Testis (tissue), 2 donors: ENCODE measurements around the gene ZBTB20.

Source experiments
- POLR2A ChIP-seq: fragments of 450-650 bp; IDR thresholded peaks from one replicate; pipeline ENCODE4 v1.6.1; 2017; ENCODE audit warnings: antibody characterized with exemption, mild to moderate bottlenecking, moderate library complexity
- TF ChIP-seq, protein P1 (sequence below), 3 experiments: fragments of 450-650 bp in 2 of 3; fragments of 200-600 bp in 1 of 3; sonication (generic) in 1 of 3; IDR thresholded peaks; one replicate each; pipeline ENCODE4 v1.5.1; 2016 to 2019; ENCODE audit warnings: antibody characterized with exemption in 3 of 3, mild to moderate bottlenecking in 2 of 3, moderate library complexity in 1 of 3

DNA sequence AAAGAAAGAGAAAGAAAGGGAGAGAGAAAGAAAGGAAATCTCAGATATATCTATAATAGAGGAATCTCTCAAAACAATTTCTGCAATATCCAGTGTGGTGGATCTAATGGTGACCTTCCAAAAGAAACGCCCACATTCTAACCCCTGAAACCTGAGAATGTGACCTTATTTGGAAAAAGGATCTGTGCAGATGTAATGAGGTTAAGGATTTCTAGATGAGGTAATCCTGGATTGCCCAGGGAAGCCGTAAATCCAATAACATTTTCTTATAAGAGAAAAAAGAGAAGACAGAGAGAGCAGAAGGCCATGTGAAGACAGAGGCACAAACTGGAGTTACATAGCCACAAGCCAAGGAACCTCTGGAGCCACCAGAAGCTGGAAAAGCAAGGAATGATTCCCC, 307.6 kb downstream of the ZBTB20 start:
- TF ChIP-seq POLR2A, result no peak
- TF ChIP-seq, protein P1, sequence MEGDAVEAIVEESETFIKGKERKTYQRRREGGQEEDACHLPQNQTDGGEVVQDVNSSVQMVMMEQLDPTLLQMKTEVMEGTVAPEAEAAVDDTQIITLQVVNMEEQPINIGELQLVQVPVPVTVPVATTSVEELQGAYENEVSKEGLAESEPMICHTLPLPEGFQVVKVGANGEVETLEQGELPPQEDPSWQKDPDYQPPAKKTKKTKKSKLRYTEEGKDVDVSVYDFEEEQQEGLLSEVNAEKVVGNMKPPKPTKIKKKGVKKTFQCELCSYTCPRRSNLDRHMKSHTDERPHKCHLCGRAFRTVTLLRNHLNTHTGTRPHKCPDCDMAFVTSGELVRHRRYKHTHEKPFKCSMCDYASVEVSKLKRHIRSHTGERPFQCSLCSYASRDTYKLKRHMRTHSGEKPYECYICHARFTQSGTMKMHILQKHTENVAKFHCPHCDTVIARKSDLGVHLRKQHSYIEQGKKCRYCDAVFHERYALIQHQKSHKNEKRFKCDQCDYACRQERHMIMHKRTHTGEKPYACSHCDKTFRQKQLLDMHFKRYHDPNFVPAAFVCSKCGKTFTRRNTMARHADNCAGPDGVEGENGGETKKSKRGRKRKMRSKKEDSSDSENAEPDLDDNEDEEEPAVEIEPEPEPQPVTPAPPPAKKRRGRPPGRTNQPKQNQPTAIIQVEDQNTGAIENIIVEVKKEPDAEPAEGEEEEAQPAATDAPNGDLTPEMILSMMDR (IDR thresholded peaks at IDR 0.05), result no peak
